OCI-LY1 (cell line): Measurements from ENCODE around the gene P2RY14.

ENCODE experiments used
- H2AFZ ChIP-seq: fragments of 200-600 bp; sonication (generic), shearing (Covaris generic); 2 replicates; pipeline ENCODE4 v1.6.0; 2014; ENCODE audit warnings: antibody characterized with exemption, mild to moderate bottlenecking, low read length
- H3F3A ChIP-seq: fragments of 200-600 bp; sonication (generic), shearing (Covaris generic); 2 replicates; pipeline ENCODE4 v1.6.0; 2014; ENCODE audit warnings: mild to moderate bottlenecking, antibody characterized with exemption, low read length, moderate library complexity; ENCODE audit not compliant: insufficient read depth
- H3K27ac ChIP-seq: fragments of 200-600 bp; sonication (generic); 2 replicates; pipeline ENCODE4 v1.5.1; 2014; ENCODE audit warnings: low read length, mixed run types, mild to moderate bottlenecking, low read depth; ENCODE audit not compliant: poor library complexity, severe bottlenecking
- H3K27me3 ChIP-seq: fragments of 200-600 bp; sonication (generic); 2 replicates; pipeline ENCODE4 v1.6.0; 2014; ENCODE audit warnings: antibody characterized with exemption, mild to moderate bottlenecking, low read length, moderate library complexity; ENCODE audit not compliant: insufficient read depth
- H3K36me3 ChIP-seq: fragments of 200-600 bp; sonication (generic); 2 replicates; pipeline ENCODE4 v1.6.1; 2014; ENCODE audit warnings: mild to moderate bottlenecking, antibody characterized with exemption, low read length, moderate library complexity, mixed read lengths; ENCODE audit not compliant: insufficient read depth
- H3K4me1 ChIP-seq: fragments of 200-600 bp; sonication (generic); 2 replicates; pipeline ENCODE4 v1.5.1; 2014; ENCODE audit warnings: mild to moderate bottlenecking, low read length, moderate library complexity; ENCODE audit not compliant: insufficient read depth, severe bottlenecking
- H3K4me2 ChIP-seq: fragments of 200-600 bp; sonication (generic), shearing (Covaris generic); 2 replicates; pipeline ENCODE4 v1.6.1; 2014; ENCODE audit warnings: low read length
- H3K4me3 ChIP-seq: fragments of 200-600 bp; sonication (generic); 2 replicates; pipeline ENCODE4 v1.5.1; 2014; ENCODE audit warnings: low read length, low read depth, mild to moderate bottlenecking, mixed read lengths; ENCODE audit not compliant: poor library complexity, severe bottlenecking
- H3K79me2 ChIP-seq: fragments of 200-600 bp; shearing (Covaris generic); 2 replicates; pipeline ENCODE4 v1.6.1; 2016; ENCODE audit warnings: mixed run types, low read length, mixed read lengths; ENCODE audit not compliant: insufficient read depth
- H3K9ac ChIP-seq: fragments of 200-600 bp; sonication (generic), shearing (Covaris generic); 2 replicates; pipeline ENCODE4 v1.6.1; 2014; ENCODE audit warnings: mild to moderate bottlenecking, low read length, mixed read lengths
- H3K9me2 ChIP-seq: fragments of 200-600 bp; sonication (generic), shearing (Covaris generic); 2 replicates; pipeline ENCODE4 v1.6.1; 2014; ENCODE audit warnings: low read depth, mild to moderate bottlenecking, low read length, mixed read lengths
- H3K9me3 ChIP-seq: fragments of 200-600 bp; shearing (Covaris generic); 2 replicates; pipeline ENCODE4 v1.6.1; 2014; ENCODE audit warnings: low read length, mixed read lengths
- H4K20me1 ChIP-seq: fragments of 200-600 bp; sonication (generic), shearing (Covaris generic); 2 replicates; pipeline ENCODE4 v1.6.0; 2016; ENCODE audit warnings: mild to moderate bottlenecking, low read length; ENCODE audit not compliant: insufficient read depth
- EZH2 ChIP-seq: fragments of 200-600 bp; sonication (generic), shearing (Covaris generic); IDR thresholded peaks from 2 replicates; pipeline ENCODE4 v1.8.0; 2017; ENCODE audit warnings: borderline replicate concordance, mixed run types, mild to moderate bottlenecking, antibody characterized with exemption, low read length, moderate library complexity, mixed read lengths
- TF ChIP-seq, protein P1 (sequence below): fragments of 200-600 bp; sonication (generic), shearing (Covaris generic); IDR thresholded peaks from 2 replicates; pipeline ENCODE4 v1.5.1; 2017; ENCODE audit warnings: mild to moderate bottlenecking, antibody characterized with exemption, low read length, moderate library complexity, mixed read lengths

P2RY14 gene

DNA sequence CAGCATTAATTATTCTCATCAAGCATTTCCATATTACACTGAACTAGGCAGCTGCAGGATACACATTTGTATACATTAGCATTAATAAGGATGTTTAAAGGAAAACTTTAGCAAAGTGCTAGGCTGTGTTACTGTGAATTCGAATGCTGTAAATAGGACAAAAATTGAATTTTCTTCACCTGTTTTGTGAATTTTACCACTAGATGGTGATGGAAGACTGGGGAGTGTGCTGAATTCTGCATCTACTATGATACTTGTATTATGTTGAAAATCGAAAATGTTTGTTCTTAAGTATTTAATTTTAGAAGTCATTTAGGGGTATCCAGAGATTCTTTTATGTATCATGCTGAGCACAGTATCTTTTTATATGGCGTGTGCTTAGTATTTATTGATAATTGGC is 12.3 kb upstream of the P2RY14 start:
- no peaks in the 10 kb centered on the region for H3F3A ChIP-seq

DNA sequence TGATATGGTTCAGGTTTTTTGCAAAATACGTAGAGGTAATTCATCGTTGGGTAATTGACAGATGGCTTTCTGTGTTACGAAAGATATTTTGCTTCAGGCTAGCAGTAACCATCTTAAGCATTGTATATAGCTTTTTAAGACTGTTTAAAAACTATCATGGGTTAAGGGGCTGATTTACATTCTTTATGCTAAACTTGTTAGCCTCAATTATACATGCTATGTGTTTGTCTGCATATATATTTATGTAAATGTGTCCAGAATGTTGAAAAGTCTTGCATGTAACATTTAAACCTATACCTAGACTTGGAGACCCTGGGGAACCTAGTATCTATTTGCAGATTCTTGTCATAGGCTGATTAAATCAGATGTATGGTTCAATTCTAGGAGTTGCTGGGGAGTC is 11.1 kb upstream of the P2RY14 start:
- no peaks in the 10 kb centered on the region for H3K9me2 ChIP-seq
- no peak overlapping the region for H3K4me3 ChIP-seq
- no peak overlapping the region for H3K4me2 ChIP-seq
- H3K36me3 ChIP-seq = no peaks in the 10 kb centered on the region
- no peaks in the 10 kb centered on the region for H3K4me1 ChIP-seq
- no peak overlapping the region for H2AFZ ChIP-seq
- no peak overlapping the region for H3K27ac ChIP-seq
- H3K79me2 ChIP-seq = no peaks in the 10 kb centered on the region
- no peak overlapping the region for H3K9ac ChIP-seq
- H3K27me3 ChIP-seq = no peaks in the 10 kb centered on the region
- no peaks in the 10 kb centered on the region for H4K20me1 ChIP-seq
- TF ChIP-seq, protein P1, sequence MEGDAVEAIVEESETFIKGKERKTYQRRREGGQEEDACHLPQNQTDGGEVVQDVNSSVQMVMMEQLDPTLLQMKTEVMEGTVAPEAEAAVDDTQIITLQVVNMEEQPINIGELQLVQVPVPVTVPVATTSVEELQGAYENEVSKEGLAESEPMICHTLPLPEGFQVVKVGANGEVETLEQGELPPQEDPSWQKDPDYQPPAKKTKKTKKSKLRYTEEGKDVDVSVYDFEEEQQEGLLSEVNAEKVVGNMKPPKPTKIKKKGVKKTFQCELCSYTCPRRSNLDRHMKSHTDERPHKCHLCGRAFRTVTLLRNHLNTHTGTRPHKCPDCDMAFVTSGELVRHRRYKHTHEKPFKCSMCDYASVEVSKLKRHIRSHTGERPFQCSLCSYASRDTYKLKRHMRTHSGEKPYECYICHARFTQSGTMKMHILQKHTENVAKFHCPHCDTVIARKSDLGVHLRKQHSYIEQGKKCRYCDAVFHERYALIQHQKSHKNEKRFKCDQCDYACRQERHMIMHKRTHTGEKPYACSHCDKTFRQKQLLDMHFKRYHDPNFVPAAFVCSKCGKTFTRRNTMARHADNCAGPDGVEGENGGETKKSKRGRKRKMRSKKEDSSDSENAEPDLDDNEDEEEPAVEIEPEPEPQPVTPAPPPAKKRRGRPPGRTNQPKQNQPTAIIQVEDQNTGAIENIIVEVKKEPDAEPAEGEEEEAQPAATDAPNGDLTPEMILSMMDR = no peak
- no peak for TF ChIP-seq EZH2
- H3K9me3 ChIP-seq = no peaks in the 10 kb centered on the region
- H3F3A ChIP-seq = no peaks in the 10 kb centered on the region

More for the DNA sequence above, 12.3 kb upstream of the P2RY14 start:
- H3K4me2 ChIP-seq = no peak overlapping the region
- no peaks in the 10 kb centered on the region for H3K9me3 ChIP-seq
- no peak overlapping the region for H2AFZ ChIP-seq
- TF ChIP-seq, protein P1 = peak; percentile 51; the same call in 1 of the 2 replicates
- no peak for TF ChIP-seq EZH2
- no peaks in the 10 kb centered on the region for H4K20me1 ChIP-seq
- H3K9ac ChIP-seq = no peak overlapping the region
- no peaks in the 10 kb centered on the region for H3K79me2 ChIP-seq
- no peak overlapping the region for H3K4me3 ChIP-seq
- no peak overlapping the region for H3K27ac ChIP-seq
- H3K27me3 ChIP-seq = no peaks in the 10 kb centered on the region
- no peaks in the 10 kb centered on the region for H3K9me2 ChIP-seq
- H3K4me1 ChIP-seq = no peaks in the 10 kb centered on the region
- H3K36me3 ChIP-seq = no peaks in the 10 kb centered on the region

DNA sequence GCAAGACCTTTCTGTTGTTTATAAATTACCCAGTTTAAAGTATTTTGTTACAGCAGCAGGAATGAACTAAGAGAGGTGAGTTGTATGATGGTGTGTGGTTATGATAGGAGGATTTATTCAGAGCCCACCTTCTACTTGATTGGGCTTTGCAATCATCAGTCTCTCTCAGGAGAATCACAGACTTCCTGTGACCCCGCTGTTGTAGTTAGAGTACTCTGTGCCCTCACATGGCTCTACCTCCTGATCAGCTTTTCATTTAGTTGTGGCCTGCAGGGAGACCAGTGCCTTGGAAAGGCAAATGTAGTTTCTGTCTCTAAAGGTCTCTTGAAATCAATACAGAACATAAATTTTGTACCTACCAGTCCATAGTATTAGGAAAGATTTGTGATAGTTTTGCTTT is 7.6 kb upstream of the P2RY14 start:
- no peaks in the 10 kb centered on the region for H3K4me1 ChIP-seq
- H3K4me3 ChIP-seq = no peak overlapping the region
- H4K20me1 ChIP-seq = no peaks in the 10 kb centered on the region
- no peaks in the 10 kb centered on the region for H3F3A ChIP-seq
- no peaks in the 10 kb centered on the region for H3K79me2 ChIP-seq
- no peak overlapping the region for H2AFZ ChIP-seq
- H3K4me2 ChIP-seq = no peak overlapping the region
- H3K9me3 ChIP-seq = no peaks in the 10 kb centered on the region
- no peaks in the 10 kb centered on the region for H3K9me2 ChIP-seq
- no peak overlapping the region for H3K9ac ChIP-seq
- H3K27ac ChIP-seq = no peak overlapping the region
- no peaks in the 10 kb centered on the region for H3K27me3 ChIP-seq
- H3K36me3 ChIP-seq = no peaks in the 10 kb centered on the region
- TF ChIP-seq, protein P1 = no peak
- TF ChIP-seq EZH2 = no peak
